Measurements from ENCODE around the gene OR12D3. TPM values are rescaled to one million over a fixed set of nuclear protein-coding genes. Genes with fewer than 3 reads are reported as not detected.

OR12D3 gene
- total RNA-seq, result not detected
- not detected for polyA plus RNA-seq
- long read RNA-seq, donor 1, result 0 reads
- long read RNA-seq, donor 2, result 0 reads
- long read RNA-seq, donor 3, result 0 reads
- long read RNA-seq, donor 4, result 0 reads
- long read RNA-seq, donor 5, result 0 reads
- long read RNA-seq, donor 6, result 0 reads
- long read RNA-seq, donor 7, result 0 reads
- long read RNA-seq, donor 8, result 0 reads
- long read RNA-seq, donor 9, result 0 reads
- long read RNA-seq, donor 10, result 0 reads

DNA sequence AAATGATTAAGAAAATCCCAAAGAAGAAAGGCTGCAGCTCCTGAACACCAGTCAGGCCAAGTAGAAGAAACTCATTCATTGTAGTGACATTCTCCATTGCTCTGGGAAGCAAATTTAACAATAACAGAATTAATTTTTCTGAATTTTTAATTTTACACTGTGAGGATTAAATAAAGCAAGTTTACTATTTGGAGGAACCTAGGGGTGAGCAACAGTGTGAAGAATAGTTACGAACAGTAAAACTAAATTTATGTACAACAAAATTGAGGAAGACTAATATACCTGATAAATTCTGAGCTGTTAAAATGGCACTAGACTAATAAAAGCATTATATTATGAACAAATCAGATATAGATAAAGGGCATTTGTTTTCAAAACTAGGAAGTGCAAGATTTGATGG is at the start of gene OR12D3:
TSS of gene OR12D3 (minus strand) at position 101 of the 400 bp plus-strand sequence. CDS start at position 97, 4 bp downstream.
- Histone ChIP-seq H3K4me3 (no peak within 1 kb of the TSS), H3K4me1 (replicated peaks in 1 of 2) (no peaks in the 10 kb centered on the region), H3K27ac (no peak within 1 kb of the TSS), H3K9me3 (replicated peaks in 1 of 3) (no peaks in the 10 kb centered on the region), H3K36me3 (replicated peaks in 1 of 2) (no peaks in the 10 kb centered on the region), H3K27me3 (peaks cover 7% of the 10 kb centered on the region)
- intact Hi-C loops (cut with DNase I), result no loop called here
- DNase-seq, result no peak
- TF ChIP-seq, protein P1, sequence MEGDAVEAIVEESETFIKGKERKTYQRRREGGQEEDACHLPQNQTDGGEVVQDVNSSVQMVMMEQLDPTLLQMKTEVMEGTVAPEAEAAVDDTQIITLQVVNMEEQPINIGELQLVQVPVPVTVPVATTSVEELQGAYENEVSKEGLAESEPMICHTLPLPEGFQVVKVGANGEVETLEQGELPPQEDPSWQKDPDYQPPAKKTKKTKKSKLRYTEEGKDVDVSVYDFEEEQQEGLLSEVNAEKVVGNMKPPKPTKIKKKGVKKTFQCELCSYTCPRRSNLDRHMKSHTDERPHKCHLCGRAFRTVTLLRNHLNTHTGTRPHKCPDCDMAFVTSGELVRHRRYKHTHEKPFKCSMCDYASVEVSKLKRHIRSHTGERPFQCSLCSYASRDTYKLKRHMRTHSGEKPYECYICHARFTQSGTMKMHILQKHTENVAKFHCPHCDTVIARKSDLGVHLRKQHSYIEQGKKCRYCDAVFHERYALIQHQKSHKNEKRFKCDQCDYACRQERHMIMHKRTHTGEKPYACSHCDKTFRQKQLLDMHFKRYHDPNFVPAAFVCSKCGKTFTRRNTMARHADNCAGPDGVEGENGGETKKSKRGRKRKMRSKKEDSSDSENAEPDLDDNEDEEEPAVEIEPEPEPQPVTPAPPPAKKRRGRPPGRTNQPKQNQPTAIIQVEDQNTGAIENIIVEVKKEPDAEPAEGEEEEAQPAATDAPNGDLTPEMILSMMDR (IDR thresholded peaks at IDR 0.05), result no peak
- TF ChIP-seq POLR2A (IDR thresholded peaks at IDR 0.05), result no peak
- 81 to 97% (median 86%) methylated on average over 1 of the region's 1 CpG for WGBS, 4 donors

DNA sequence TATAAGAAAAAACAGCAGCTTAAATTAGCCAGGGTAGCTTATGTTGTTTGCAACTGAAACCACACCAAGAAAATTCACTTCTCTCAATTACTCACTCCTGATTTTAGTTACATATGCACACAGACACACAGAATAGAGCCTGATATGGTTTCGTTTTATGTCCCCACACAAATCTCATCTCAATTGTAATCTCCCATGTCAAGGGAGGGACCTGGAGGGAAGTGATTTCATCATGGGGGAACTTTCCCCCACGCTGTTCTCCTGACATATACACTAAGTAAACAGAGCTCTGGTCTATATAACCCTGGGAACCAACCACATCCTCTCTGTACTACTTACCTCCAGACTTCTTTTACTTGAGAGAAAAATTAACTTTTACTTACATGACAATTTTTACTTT is 49.5 kb upstream of the OR12D3 start:
- no peak for DNase-seq
- no peak overlapping the region for H3K27ac ChIP-seq
- no peaks in the 10 kb centered on the region for H3K36me3 ChIP-seq (replicated peaks in 1 of 2)
- no peak for TF ChIP-seq POLR2A (IDR thresholded peaks at IDR 0.05)
- TF ChIP-seq, protein P1 (IDR thresholded peaks at IDR 0.05), result no peak
- intact Hi-C loops (cut with DNase I), result no loop called here
- H3K9me3 ChIP-seq (replicated peaks in 1 of 3), result no peaks in the 10 kb centered on the region
- no peak overlapping the region for H3K4me3 ChIP-seq
- H3K27me3 ChIP-seq, result no peaks in the 10 kb centered on the region
- no peaks in the 10 kb centered on the region for H3K4me1 ChIP-seq (replicated peaks in 1 of 2)
- 39 to 47% (median 41%) methylated on average over 2 of the region's 2 CpGs for WGBS, 4 donors

DNA sequence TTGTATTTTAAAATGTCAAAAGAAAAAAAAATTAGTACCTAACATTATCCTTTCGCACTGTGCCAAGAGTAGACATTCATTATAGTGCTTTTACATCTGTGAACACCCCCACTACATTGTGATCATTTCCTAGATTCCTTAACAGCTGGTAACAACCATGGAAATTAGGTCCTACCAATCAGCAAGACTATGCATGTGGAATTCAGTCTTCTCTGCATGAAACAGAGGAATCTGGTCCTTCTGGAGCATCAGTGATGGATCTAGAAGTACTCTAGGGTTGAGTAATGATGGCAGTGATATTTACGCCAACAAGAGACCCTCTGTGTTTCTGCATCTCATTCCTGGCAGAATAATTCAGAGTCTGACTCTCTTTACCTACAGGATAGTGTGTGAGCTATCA is 49.1 kb upstream of the OR12D3 start:
- intact Hi-C loops (cut with DNase I), result no loop called here
- Histone ChIP-seq H3K9me3 (replicated peaks in 1 of 3) (no peaks in the 10 kb centered on the region), H3K27ac (no peak overlapping the region), H3K4me1 (replicated peaks in 1 of 2) (no peaks in the 10 kb centered on the region), H3K27me3 (no peaks in the 10 kb centered on the region), H3K4me3 (no peak overlapping the region), H3K36me3 (replicated peaks in 1 of 2) (no peaks in the 10 kb centered on the region)
- TF ChIP-seq, protein P1 (IDR thresholded peaks at IDR 0.05), result no peak
- no peak for TF ChIP-seq POLR2A (IDR thresholded peaks at IDR 0.05)
- WGBS, 4 donors, result 75 to 80% (median 77%) methylated on average over 2 of the region's 2 CpGs
- DNase-seq, result no peak

DNA sequence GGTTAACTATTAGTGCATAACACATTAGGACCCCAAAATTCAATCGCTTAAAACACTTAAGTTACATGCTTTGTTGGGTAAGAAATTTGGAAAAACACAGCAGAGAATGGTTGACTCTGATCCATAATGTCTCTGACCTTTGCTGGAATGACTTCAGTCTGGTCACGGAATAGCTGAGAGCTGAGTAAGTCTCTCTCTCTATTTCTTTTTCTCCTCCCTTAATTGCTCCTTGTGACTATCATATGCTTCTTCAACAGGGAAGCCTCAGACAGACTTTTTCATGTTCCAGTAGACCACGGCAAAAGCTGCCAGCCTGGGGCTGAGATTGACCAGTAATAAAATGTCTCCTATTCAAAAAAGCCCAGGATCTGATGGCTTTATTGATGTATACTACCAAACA is 44.4 kb upstream of the OR12D3 start:
- Histone ChIP-seq H3K27ac (no peak overlapping the region), H3K9me3 (replicated peaks in 1 of 3) (no peaks in the 10 kb centered on the region), H3K4me1 (replicated peaks in 1 of 2) (no peaks in the 10 kb centered on the region), H3K27me3 (no peaks in the 10 kb centered on the region), H3K4me3 (no peak overlapping the region), H3K36me3 (replicated peaks in 1 of 2) (no peaks in the 10 kb centered on the region)
- WGBS, 4 donors, result 61 to 80% (median 70%) methylated on average over 3 of the region's 3 CpGs
- DNase-seq, result no peak
- intact Hi-C loops (cut with DNase I), result no loop called here
- no peak for TF ChIP-seq POLR2A (IDR thresholded peaks at IDR 0.05)
- TF ChIP-seq, protein P1 (IDR thresholded peaks at IDR 0.05), result no peak

Measured in adrenal gland (tissue), 19 donors.